Lower leg skin (tissue), 4 donors: ENCODE results near the gene GPR18. TPM values are rescaled to one million over a fixed set of nuclear protein-coding genes. Genes with fewer than 3 reads are reported as not detected.

ENCODE experiments used
- DNase-seq, 2 donors: peaks; one replicate each; pipeline ENCODE4 v3.0.0-alpha.2; 2019; ENCODE audit warnings: low spot score in 2 of 2
- H3K4me3 ChIP-seq: fragments of 200-600 bp; sonication (generic); 2 replicates; pipeline ENCODE4 v1.5.1; 2017; ENCODE audit warnings: mild to moderate bottlenecking, low read depth; ENCODE audit not compliant: poor library complexity, severe bottlenecking
- POLR2A ChIP-seq, 2 donors: fragments of 450-650 bp; IDR thresholded peaks; one replicate each; pipeline ENCODE4 v1.6.1; 2016 to 2017; ENCODE audit warnings: antibody characterized with exemption in 2 of 2, mild to moderate bottlenecking in 1 of 2, moderate library complexity in 1 of 2
- WGBS, 2 donors: methylation state at CpG; one replicate each; pipeline ENCODE4 v1.1.5; 2018; 5-methylcytosine and 5-hydroxymethylcytosine counted together
- intact Hi-C: fragments of 100-400 bp; cut with DNase I; formaldehyde crosslinking; loops from one replicate; pipeline ENCODE4 v1.15.0; 2023; ENCODE audit warnings: low total_unique reads
- total RNA-seq, 4 donors: library from RNA; depleted of rRNA; stranded (reverse); fragments of >200 nt; gene quantifications; one replicate each; pipeline ENCODE4 v1.1.0, GENCODE V29; 2016
- TF ChIP-seq, protein P1 (sequence below), 3 donors: fragments of 450-650 bp; IDR thresholded peaks; one replicate each; pipeline ENCODE4 v1.5.1; 2016; ENCODE audit warnings: antibody characterized with exemption in 3 of 3, mild to moderate bottlenecking in 3 of 3, moderate library complexity in 2 of 3

The GPR18 gene
- total RNA-seq, 4 donors from 2014 or later: not detected

DNA sequence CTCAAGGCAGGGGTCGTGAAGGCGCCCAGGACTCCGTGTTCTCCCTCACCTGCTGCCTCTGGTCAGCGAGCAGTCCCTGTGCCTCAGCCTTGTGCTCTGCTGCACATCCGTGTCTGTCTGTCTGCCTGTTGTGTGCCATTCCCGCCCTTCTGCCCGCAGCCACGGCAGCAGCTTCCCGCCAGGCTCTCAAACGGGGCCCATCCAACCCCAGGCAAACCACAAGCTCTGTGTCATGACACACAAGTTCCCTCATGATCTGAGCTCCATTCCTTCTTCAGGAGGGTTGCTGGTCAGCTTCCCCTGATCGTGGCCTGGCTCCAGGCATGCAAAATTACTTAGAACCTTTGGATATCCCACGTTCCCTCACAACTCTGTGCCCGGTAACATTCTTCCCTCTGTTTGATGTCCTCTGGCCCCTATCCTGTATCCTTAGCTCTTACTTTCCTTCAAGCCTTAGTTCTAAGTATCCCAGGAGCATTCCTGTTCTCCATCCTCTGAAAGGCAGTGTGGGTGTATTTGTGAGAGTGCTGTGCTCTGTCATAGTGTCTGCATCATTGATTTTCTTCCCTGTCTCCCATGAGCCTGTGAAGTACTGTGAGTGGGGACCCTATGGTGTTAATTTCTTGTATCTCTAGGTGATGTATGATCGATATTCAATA, 45.8 kb upstream of the GPR18 start:
- H3K4me3 ChIP-seq: no peak overlapping the region
- intact Hi-C loops: no loop called here
- TF ChIP-seq, protein P1, sequence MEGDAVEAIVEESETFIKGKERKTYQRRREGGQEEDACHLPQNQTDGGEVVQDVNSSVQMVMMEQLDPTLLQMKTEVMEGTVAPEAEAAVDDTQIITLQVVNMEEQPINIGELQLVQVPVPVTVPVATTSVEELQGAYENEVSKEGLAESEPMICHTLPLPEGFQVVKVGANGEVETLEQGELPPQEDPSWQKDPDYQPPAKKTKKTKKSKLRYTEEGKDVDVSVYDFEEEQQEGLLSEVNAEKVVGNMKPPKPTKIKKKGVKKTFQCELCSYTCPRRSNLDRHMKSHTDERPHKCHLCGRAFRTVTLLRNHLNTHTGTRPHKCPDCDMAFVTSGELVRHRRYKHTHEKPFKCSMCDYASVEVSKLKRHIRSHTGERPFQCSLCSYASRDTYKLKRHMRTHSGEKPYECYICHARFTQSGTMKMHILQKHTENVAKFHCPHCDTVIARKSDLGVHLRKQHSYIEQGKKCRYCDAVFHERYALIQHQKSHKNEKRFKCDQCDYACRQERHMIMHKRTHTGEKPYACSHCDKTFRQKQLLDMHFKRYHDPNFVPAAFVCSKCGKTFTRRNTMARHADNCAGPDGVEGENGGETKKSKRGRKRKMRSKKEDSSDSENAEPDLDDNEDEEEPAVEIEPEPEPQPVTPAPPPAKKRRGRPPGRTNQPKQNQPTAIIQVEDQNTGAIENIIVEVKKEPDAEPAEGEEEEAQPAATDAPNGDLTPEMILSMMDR (IDR thresholded peaks at IDR 0.05): no peak
- WGBS, 2 donors: 80 to 90% methylated on average over 14 of the region's 14 CpGs
- DNase-seq: peak in 1 of 2 donors; percentile 85

DNA sequence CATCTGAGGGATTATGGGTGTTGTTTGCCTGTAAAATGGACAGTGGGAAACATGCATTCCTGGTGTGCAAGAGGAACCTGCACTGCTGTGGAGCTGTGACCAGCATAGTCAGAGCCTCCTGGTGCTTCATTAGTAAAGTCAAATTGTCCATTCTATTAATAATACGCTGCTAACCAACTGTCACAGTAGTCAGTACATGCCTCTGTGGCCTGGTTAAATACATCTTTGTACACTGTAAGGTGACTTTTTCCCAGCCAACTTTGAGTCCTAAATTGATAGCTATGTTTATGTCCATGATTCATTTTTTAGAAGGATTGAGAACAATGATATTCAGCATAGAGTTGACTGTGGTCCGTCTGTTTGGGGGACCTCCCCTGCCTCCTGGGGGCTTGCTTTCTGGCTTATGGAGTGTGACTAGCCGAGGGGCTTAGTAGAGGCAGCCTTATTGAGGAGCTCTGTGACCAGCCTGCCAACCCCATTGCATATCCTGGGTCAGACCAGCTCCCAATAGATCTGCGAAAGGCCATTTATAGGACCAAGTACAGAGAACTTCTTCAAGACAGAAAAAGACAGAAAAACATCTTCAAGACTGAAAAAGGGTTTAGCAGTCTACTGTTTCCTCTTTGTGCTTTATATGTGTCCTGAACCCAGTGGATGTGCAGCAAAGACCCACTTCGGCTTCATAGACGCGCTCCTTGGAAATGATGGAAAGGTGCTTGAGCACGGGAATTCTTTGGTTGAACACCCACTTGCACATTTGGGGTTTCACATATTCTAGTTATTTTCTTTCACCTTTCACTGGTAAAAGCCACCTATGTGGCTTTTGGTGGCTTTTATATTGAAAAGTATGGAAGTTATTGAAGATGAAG, 44.7 kb upstream of the GPR18 start:
- intact Hi-C loops: no loop called here
- DNase-seq: no peak
- TF ChIP-seq, protein P1 (IDR thresholded peaks at IDR 0.05): no peak
- TF ChIP-seq POLR2A (IDR thresholded peaks at IDR 0.05): no peak
- WGBS, 2 donors: 91 to 93% methylated on average over 8 of the region's 8 CpGs
- no peak overlapping the region for H3K4me3 ChIP-seq

DNA sequence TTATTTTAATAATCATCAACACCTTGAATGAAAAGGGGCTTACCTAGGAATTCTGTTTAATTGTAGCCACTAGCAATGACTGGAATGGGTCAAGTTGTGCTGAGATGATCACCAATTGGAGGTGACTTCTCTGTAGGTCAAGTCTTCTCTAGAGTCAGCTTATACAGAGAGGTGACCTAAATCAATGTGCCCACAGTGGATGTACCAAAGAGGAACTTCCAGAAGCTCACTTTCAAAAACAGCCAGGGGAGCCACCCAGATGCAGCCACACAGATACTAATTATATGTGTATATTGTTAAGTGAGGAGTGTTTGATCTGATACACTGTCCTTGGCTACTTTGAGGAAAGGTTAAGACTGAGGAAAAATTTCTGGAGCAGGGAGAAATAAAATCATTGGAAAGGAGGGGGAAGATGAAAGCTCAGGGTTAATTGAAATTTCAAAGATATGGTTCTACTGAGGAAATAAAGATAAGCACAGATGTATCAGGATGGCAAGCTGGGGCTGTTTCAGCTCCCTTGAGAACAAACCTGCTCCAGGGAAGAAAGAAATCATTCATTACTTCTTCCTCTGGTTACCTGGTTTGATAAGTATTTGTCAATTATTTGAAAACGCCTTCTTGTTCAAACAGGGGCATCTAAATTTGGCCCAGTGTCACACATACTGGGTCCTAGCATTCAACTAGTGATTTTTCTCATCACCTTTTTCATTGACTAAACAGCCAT, 43.9 kb upstream of the GPR18 start:
- DNase-seq: no peak
- TF ChIP-seq, protein P1 (IDR thresholded peaks at IDR 0.05): no peak
- TF ChIP-seq POLR2A (IDR thresholded peaks at IDR 0.05): no peak
- 87 to 90% methylated on average over 1 of the region's 1 CpG for WGBS, 2 donors
- intact Hi-C loops: no loop called here
- no peak overlapping the region for H3K4me3 ChIP-seq

DNA sequence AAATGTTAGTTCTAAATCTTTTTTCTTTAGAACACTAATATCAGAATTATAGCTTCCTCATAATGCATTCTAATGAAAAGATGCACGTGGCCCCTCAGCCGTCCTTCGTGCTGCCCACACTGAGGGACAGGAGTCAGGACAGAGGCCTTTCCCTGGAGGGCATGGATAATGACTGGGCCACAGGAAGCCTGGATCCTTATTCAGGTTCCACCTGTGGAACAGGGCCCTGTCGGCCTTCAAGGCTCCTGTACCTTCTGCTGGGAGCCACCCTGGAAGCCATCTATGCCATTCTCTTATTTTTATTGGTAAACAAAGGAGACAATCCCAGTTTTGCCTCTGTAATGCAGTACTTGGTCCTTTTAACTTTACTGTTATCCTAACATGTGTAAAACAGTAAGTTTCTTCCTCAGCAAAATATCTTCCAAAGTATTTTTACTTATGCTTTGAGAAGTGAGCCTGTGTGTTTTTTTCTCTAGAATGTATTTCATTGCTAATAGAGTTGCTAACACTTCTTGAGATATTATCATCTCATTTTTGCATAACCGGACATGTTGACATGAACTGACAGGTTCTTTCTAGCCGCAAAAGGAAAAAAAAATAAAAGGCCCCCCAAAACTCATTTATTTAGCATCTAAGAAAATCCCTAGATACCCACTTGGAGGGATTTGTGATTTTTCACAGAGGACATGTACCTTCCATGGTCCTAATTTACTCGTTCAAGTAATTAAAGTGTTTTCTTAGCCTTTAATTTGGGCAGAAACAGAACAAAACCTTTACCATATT, 43.1 kb upstream of the GPR18 start:
- no peak overlapping the region for H3K4me3 ChIP-seq
- no peak for TF ChIP-seq POLR2A (IDR thresholded peaks at IDR 0.05)
- DNase-seq: no peak
- WGBS, 2 donors: 71 to 77% methylated on average over 7 of the region's 7 CpGs
- intact Hi-C loops: no loop called here

DNA sequence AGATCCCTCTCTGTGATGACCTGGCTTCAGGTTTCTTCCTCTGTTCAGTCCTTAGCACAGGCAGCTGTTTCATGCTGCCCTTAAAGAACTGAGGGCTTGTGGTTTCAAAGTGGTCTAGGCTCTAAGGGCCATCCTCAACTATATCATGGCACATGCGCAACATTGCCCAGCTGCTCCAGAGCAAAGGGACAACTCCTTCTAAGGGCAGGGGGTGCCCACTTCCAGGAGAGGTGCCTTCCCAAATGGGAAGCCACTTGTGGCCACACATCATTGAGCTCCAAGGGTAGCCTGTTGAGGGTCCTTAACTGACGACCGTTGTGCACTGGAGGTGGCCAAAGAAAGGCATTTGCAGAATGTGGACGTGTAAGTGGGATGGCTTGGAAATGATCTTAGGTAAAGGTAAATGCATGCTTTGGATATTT, 41.8 kb upstream of the GPR18 start:
- H3K4me3 ChIP-seq: no peak overlapping the region
- TF ChIP-seq, protein P1 (IDR thresholded peaks at IDR 0.05): no peak
- no peak for TF ChIP-seq POLR2A (IDR thresholded peaks at IDR 0.05)
- DNase-seq: no peak
- WGBS, 2 donors: 88 to 95% methylated on average over 4 of the region's 4 CpGs
- intact Hi-C loops: no loop called here
